ENCODE results near the gene CST11.

Gene CST11

DNA sequence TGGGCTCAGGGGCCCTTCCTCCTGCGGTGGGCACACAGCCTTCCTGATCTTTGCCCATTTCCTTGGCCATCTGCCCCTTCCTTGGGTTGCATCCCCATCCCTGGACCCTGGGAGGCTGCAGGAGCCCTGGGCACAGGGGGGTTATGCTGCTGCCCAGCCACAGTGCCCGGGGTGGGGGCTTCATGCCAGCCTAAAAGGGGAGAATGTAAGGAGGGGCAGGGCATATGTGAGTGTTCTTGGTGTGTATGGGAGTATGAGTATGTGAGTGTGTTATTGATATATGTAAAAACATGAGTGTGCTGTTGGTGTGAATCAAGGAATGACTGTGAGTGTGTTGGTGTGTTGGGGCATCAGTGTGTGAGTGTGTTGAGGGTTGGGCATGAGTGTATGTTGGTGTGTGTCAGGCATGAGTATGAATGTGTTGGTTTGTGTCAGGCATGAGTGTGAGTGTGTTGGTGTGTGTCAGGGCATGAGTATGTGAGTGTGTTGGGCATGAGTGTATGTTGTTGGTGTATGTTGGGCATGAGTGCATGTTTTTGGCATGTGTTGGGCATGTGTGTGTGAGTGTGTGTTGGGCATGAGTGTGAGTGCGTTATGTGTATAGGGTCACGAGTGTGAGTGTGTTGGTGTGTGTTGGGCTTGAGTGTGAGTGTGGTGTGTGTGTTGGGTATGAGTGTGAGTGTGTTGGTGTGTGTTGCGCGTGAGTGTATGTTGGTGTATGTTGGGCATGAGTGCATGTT, 23.5 kb upstream of the CST11 start:
- Histone ChIP-seq H3K27ac (ENCODE audit: extremely low read depth, low read depth, low read length) (no peak overlapping the region), H3K4me1 (ENCODE audit: control insufficient read depth, insufficient read depth, low read length) (no peaks in the 10 kb centered on the region), H3K4me3 (ENCODE audit: low read depth, low read length) (no peak overlapping the region), H3K36me3 (ENCODE audit: control insufficient read depth in 2 of 2, insufficient read depth in 1 of 2, low read length in 2 of 2) (no peaks in the 10 kb centered on the region), H3K9me3 (ENCODE audit: control insufficient read depth, insufficient read depth, low read depth, low read length) (no peaks in the 10 kb centered on the region)
- ChIA-PET POLR2A (no interaction called here), CTCF (no interaction called here)
- TF ChIP-seq, protein P1, sequence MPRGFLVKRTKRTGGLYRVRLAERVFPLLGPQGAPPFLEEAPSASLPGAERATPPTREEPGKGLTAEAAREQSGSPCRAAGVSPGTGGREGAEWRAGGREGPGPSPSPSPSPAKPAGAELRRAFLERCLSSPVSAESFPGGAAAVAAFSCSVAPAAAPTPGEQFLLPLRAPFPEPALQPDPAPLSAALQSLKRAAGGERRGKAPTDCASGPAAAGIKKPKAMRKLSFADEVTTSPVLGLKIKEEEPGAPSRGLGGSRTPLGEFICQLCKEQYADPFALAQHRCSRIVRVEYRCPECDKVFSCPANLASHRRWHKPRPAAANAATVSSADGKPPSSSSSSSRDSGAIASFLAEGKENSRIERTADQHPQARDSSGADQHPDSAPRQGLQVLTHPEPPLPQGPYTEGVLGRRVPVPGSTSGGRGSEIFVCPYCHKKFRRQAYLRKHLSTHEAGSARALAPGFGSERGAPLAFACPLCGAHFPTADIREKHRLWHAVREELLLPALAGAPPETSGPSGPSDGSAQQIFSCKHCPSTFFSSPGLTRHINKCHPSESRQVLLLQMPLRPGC (tag by site-specific recombination; IDR thresholded peaks at IDR 0.05), result no peak
- TF ChIP-seq ZNF629 (tag by site-specific recombination; IDR thresholded peaks at IDR 0.05) (no peak), ZNF48 (tag by site-specific recombination; IDR thresholded peaks at IDR 0.05) (no peak), ZNF747 (tag by site-specific recombination; IDR thresholded peaks at IDR 0.05) (no peak), KLF9 (tag by site-specific recombination; IDR thresholded peaks at IDR 0.05; ENCODE audit: low read depth) (no peak), ZBTB48 (tag by site-specific recombination; IDR thresholded peaks at IDR 0.05) (no peak), OSR2 (tag by site-specific recombination; IDR thresholded peaks at IDR 0.05) (no peak), ZSCAN16 (tag by site-specific recombination; IDR thresholded peaks at IDR 0.05) (no peak), MYNN (tag by site-specific recombination; IDR thresholded peaks at IDR 0.05; ENCODE audit: borderline replicate concordance) (no peak), ZNF146 (tag by site-specific recombination; IDR thresholded peaks at IDR 0.05) (no peak), SP3 (tag by site-specific recombination; IDR thresholded peaks at IDR 0.05) (no peak)
- TF ChIP-seq, protein P2, sequence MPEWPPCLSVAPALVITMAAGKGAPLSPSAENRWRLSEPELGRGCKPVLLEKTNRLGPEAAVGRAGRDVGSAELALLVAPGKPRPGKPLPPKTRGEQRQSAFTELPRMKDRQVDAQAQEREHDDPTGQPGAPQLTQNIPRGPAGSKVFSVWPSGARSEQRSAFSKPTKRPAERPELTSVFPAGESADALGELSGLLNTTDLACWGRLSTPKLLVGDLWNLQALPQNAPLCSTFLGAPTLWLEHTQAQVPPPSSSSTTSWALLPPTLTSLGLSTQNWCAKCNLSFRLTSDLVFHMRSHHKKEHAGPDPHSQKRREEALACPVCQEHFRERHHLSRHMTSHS (tag by site-specific recombination; IDR thresholded peaks at IDR 0.05), result no peak
- TF ChIP-seq, protein P3, sequence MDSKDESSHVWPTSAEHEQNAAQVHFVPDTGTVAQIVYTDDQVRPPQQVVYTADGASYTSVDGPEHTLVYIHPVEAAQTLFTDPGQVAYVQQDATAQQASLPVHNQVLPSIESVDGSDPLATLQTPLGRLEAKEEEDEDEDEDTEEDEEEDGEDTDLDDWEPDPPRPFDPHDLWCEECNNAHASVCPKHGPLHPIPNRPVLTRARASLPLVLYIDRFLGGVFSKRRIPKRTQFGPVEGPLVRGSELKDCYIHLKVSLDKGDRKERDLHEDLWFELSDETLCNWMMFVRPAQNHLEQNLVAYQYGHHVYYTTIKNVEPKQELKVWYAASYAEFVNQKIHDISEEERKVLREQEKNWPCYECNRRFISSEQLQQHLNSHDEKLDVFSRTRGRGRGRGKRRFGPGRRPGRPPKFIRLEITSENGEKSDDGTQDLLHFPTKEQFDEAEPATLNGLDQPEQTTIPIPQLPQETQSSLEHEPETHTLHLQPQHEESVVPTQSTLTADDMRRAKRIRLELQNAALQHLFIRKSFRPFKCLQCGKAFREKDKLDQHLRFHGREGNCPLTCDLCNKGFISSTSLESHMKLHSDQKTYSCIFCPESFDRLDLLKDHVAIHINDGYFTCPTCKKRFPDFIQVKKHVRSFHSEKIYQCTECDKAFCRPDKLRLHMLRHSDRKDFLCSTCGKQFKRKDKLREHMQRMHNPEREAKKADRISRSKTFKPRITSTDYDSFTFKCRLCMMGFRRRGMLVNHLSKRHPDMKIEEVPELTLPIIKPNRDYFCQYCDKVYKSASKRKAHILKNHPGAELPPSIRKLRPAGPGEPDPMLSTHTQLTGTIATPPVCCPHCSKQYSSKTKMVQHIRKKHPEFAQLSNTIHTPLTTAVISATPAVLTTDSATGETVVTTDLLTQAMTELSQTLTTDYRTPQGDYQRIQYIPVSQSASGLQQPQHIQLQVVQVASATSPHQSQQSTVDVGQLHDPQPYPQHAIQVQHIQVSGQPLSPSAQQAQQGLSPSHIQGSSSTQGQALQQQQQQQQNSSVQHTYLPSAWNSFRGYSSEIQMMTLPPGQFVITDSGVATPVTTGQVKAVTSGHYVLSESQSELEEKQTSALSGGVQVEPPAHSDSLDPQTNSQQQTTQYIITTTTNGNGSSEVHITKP (tag by site-specific recombination; IDR thresholded peaks at IDR 0.05), result no peak
- TF ChIP-seq, protein P4, sequence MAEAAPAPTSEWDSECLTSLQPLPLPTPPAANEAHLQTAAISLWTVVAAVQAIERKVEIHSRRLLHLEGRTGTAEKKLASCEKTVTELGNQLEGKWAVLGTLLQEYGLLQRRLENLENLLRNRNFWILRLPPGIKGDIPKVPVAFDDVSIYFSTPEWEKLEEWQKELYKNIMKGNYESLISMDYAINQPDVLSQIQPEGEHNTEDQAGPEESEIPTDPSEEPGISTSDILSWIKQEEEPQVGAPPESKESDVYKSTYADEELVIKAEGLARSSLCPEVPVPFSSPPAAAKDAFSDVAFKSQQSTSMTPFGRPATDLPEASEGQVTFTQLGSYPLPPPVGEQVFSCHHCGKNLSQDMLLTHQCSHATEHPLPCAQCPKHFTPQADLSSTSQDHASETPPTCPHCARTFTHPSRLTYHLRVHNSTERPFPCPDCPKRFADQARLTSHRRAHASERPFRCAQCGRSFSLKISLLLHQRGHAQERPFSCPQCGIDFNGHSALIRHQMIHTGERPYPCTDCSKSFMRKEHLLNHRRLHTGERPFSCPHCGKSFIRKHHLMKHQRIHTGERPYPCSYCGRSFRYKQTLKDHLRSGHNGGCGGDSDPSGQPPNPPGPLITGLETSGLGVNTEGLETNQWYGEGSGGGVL (tag by site-specific recombination; IDR thresholded peaks at IDR 0.05), result no peak

DNA sequence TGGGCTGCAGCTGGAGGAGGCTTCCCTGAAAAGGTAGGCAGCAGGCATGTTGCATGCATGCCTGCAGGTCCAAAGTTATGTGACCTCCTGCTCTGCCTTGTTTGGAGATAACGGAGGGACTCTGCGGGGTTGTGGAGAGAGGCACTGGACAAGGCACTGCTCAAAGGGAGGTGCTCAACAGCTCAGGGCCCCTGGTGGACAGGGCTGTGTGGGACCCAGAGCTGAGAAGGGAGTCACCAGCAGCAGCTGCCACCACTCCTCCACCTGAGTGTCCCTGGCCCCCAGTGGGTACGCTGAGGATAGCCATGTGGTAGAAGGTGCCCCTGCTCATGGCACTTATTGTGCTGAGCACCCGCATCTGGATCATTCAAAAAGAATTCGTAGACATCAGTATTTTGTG, 22.7 kb upstream of the CST11 start:
- Histone ChIP-seq H3K9me3 (ENCODE audit: control insufficient read depth, insufficient read depth, low read depth, low read length) (no peaks in the 10 kb centered on the region), H3K4me3 (ENCODE audit: low read depth, low read length) (no peak overlapping the region), H3K4me1 (ENCODE audit: control insufficient read depth, insufficient read depth, low read length) (no peaks in the 10 kb centered on the region), H3K36me3 (ENCODE audit: control insufficient read depth in 2 of 2, insufficient read depth in 1 of 2, low read length in 2 of 2) (no peaks in the 10 kb centered on the region), H3K27ac (ENCODE audit: extremely low read depth, low read depth, low read length) (no peak overlapping the region)
- CTCF ChIA-PET, result no interaction called here
- POLR2A ChIA-PET, result no interaction called here
- no peak for TF ChIP-seq ZBTB7A (tag by site-specific recombination; IDR thresholded peaks at IDR 0.05; ENCODE audit: low read depth)
- TF ChIP-seq ZNF335 (tag by site-specific recombination; conservative IDR thresholded peaks at IDR 0.05), result no peak
- TF ChIP-seq ZFP3 (tag by site-specific recombination; IDR thresholded peaks at IDR 0.05; ENCODE audit: low read depth), result no peak
- no peak for TF ChIP-seq SALL2 (tag by site-specific recombination; IDR thresholded peaks at IDR 0.05; ENCODE audit: borderline replicate concordance)
- TF ChIP-seq ZNF433 (tag by site-specific recombination; IDR thresholded peaks at IDR 0.05; ENCODE audit: low read depth), result no peak
- no peak for TF ChIP-seq ZNF596 (tag by site-specific recombination; IDR thresholded peaks at IDR 0.05)
- no peak for TF ChIP-seq ZNF658 (tag by site-specific recombination; IDR thresholded peaks at IDR 0.05)
- no peak for TF ChIP-seq ZNF266 (tag by site-specific recombination; IDR thresholded peaks at IDR 0.05; ENCODE audit: low read depth)
- TF ChIP-seq ZNF2 (tag by site-specific recombination; IDR thresholded peaks at IDR 0.05), result no peak
- no peak for TF ChIP-seq ZSCAN30 (tag by site-specific recombination; IDR thresholded peaks at IDR 0.05)
- TF ChIP-seq, protein P5, sequence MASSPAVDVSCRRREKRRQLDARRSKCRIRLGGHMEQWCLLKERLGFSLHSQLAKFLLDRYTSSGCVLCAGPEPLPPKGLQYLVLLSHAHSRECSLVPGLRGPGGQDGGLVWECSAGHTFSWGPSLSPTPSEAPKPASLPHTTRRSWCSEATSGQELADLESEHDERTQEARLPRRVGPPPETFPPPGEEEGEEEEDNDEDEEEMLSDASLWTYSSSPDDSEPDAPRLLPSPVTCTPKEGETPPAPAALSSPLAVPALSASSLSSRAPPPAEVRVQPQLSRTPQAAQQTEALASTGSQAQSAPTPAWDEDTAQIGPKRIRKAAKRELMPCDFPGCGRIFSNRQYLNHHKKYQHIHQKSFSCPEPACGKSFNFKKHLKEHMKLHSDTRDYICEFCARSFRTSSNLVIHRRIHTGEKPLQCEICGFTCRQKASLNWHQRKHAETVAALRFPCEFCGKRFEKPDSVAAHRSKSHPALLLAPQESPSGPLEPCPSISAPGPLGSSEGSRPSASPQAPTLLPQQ (tag by site-specific recombination; IDR thresholded peaks at IDR 0.05), result no peak
- no peak for TF ChIP-seq ZNF623 (tag by site-specific recombination; IDR thresholded peaks at IDR 0.05)

Measured in HEK293 (cell line).